SJSA1 (cell line): ENCODE data around the gene ZNF763. TPM values are rescaled to one million over a fixed set of nuclear protein-coding genes. Genes with fewer than 3 reads are reported as not detected.
"Not testable (repeated sequence)": the region's sequence is repeated elsewhere in the genome, so short reads cannot be mapped to it uniquely, and the experiment has no call there.

Source experiments
- DNase-seq, 2 experiments: peaks; one replicate each; pipeline ENCODE4 v3.0.0-alpha.2; 2015 to 2020; ENCODE audit warnings: low spot score in 2 of 2, low read depth in 1 of 2
- H3K27ac ChIP-seq: fragments of 250-450 bp; sonication (Bioruptor Pico); 2 replicates; pipeline ENCODE4 v1.5.1; 2020; ENCODE audit warnings: mild to moderate bottlenecking, moderate library complexity
- H3K27me3 ChIP-seq: fragments of 250-450 bp; sonication (Bioruptor Pico); replicated peaks from 2 replicates; pipeline ENCODE4 v1.5.1; 2020; ENCODE audit warnings: mild to moderate bottlenecking, moderate library complexity
- H3K36me3 ChIP-seq: fragments of 250-450 bp; sonication (Bioruptor Pico); 2 replicates; pipeline ENCODE4 v1.5.1; 2020; ENCODE audit warnings: mild to moderate bottlenecking
- H3K4me1 ChIP-seq: fragments of 250-450 bp; sonication (Bioruptor Pico); replicated peaks from 2 replicates; pipeline ENCODE4 v1.6.1; 2021; ENCODE audit warnings: mild to moderate bottlenecking
- H3K4me3 ChIP-seq: fragments of 250-450 bp; sonication (Bioruptor Pico); 2 replicates; pipeline ENCODE4 v1.5.1; 2020; ENCODE audit warnings: mild to moderate bottlenecking
- H3K9me3 ChIP-seq: fragments of 250-450 bp; sonication (Bioruptor Pico); replicated peaks from 2 replicates; pipeline ENCODE4 v1.5.1; 2020; ENCODE audit warnings: mild to moderate bottlenecking
- total RNA-seq: library from RNA; depleted of rRNA; stranded (reverse); fragments of >200 nt; shearing (Covaris generic); gene quantifications from 2 replicates; pipeline ENCODE4 v1.2.3, GENCODE V29; 2014; rRNA removed

Gene ZNF763
- total RNA-seq, 1 experiment from 2014 or later = 0.18 TPM

DNA sequence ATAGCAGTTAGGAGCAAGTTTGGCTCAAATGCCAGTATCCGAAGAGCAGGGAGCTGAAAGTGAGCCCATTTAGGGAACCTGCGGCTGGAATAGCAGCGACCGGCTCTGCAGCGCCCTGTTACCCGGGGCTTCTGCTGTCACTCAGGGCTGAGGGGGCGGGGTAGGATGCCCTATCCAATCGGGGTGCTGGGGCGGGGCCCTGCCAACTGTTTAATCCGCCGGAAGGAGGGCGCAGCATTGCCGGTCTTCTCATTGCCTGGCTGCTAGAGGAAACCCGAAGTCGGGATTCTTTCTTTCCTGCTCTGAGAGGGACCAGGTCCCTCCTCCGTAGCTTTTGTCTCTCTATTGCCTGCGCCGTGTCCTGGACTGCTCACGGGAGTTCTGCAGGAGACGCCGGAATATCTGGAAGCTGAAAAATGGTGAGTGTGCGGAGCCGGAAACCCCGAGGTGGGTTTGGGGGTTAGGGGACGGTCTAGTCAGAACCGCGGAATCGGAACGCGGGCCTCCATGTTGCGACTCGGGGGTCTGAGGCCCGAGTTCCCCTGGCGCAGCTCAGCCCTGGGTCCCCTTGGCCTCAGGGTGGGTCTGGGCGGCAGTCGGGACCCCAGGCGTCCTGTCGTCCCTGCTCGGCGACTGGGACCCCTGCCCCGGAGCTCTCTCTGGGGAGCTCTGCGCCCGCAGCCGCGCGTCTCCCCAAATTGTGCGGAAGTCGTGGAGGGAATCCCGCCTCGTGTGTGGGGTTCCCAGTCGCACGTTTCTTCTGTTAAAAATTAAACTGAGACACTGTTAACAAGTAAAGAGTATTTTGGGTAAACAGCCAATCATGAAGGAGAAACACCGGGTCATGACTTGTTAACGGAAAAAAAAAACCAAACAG, 22.8 kb downstream of the ZNF763 start:
- peak; percentile 60 to 83 for DNase-seq
- Histone ChIP-seq H3K4me1 (no peaks in the 10 kb centered on the region), H3K27ac (0 out of 2 replicates have a peak overlapping the region, but pooled peaks have one; percentile 7), H3K36me3 (no peaks in the 10 kb centered on the region), H3K27me3 (no peaks in the 10 kb centered on the region), H3K4me3 (peak overlapping the region; percentile 57), H3K9me3 (no peaks in the 10 kb centered on the region)

DNA sequence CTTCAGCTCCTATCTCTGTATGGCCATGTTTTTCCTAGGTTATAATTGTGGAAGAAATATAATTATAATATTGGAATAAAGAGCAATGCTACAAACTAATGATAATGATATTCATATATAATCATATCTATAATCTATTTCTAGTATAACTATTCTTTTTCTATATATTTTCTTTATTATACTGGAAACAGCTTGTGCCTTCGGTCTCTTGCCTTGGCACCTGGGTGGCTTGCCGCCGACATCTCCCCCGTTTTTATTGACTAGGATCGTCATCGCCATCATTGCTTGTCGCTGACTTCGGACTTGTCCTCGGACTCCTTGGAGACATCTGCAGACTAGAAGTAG, 24.2 kb downstream of the ZNF763 start:
- Histone ChIP-seq H3K27ac (no peak overlapping the region), H3K9me3 (0 out of 2 replicates have a peak, but pooled peaks cover 3% of the 10 kb centered on the region), H3K4me3 (no peak overlapping the region), H3K36me3 (no peaks in the 10 kb centered on the region), H3K27me3 (no peaks in the 10 kb centered on the region), H3K4me1 (no peaks in the 10 kb centered on the region)
- DNase-seq = no peak

- not testable (repeated sequence) for H3K27ac ChIP-seq, H3K36me3 ChIP-seq, H3K4me1 ChIP-seq, DNase-seq, H3K27me3 ChIP-seq, H3K4me3 ChIP-seq, H3K9me3 ChIP-seq
These were observed 27.1 kb downstream of the ZNF763 start for GRCh38 chr19:11991921-11992320.

DNA sequence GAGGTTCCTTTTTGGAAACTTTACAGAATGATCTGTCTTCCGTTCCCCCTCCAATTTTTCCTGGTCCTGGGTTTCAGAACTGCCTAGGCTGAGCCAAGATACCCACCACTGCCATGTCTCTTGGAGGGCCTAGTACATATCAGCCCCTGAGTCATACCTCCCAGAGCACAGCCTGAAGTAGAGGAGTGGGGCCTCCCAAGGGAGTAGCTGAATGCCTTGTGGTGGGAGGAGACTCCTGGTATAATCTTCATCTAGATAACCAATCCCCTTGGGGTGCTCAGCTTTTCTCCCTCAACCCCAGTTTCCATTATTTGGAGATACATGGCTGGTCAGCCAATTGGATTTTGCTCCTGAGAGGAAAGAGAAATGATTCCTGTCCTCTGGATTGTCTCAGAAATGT, 30.3 kb downstream of the ZNF763 start:
- Histone ChIP-seq H3K27ac (no peak overlapping the region), H3K4me1 (no peaks in the 10 kb centered on the region), H3K36me3 (no peaks in the 10 kb centered on the region), H3K9me3 (peaks cover 12% of the 10 kb centered on the region), H3K27me3 (no peaks in the 10 kb centered on the region), H3K4me3 (no peak overlapping the region)
- DNase-seq = no peak

GRCh38 chr19:12000152-12000981, 35.5 kb downstream of the ZNF763 start:
- Histone ChIP-seq H3K36me3 (peaks cover 2% of the 10 kb centered on the region; the same call in 1 of the 2 replicates), H3K4me3 (no peak overlapping the region), H3K27ac (no peak overlapping the region), H3K4me1 (no peaks in the 10 kb centered on the region), H3K27me3 (no peaks in the 10 kb centered on the region), H3K9me3 (peaks cover 9% of the 10 kb centered on the region)
- DNase-seq = no peak

DNA sequence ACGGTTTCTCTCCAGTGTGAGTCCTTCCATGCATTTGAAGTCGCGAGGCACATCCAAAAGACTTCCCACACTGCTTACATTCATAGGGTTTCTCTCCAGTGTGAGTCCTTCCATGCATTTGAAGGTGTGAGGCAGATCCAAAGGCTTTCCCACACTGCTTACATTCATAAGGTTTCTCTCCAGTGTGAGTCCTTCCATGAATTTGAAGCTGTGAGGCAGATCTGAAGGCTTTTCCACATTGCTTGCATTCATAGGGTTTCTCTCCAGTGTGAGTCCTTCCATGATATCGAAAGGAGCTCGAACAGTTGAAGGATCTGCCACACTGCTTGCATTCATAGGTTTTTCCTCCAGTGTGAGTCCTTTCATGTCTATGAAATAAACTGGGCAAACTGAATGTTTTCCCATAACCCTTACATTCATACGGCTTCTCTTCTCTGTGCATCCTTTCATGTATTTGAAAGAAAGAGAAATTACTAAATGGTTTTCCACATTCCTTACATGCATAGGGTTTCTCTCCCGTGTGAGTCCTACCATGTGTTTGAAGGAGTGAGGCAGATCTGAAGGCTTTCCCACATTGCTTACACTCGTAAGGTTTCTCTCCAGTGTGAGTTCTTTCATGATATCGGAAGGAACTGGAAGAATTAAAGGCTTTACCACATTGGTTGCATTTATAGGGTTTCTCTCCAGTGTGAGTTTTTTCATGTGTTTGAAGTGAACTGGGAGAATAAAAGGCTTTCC, 50.3 kb downstream of the ZNF763 start:
- Histone ChIP-seq H3K4me1 (no peaks in the 10 kb centered on the region), H3K27ac (no peak overlapping the region), H3K9me3 (peaks cover 34% of the 10 kb centered on the region), H3K36me3 (peaks cover 21% of the 10 kb centered on the region), H3K4me3 (no peak overlapping the region), H3K27me3 (no peaks in the 10 kb centered on the region)
- no peak for DNase-seq

DNA sequence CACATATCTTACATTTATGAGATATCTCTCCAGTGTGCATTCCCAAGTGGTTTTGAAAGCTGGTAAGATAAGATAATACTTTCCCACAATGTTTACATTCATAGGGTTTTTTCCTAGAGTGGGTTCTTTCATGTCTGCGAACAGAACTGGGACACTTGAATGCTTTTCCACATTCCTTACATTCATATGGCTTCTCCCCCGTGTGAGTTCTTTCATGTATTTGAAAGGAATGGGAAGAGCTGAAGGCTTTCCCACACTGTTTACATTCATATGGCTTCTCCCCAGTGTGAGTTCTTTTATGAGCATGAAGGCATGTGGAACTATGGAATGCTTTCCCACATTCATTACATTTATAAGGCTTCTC, 50.9 kb downstream of the ZNF763 start:
- no peaks in the 10 kb centered on the region for H3K27me3 ChIP-seq

More for the DNA sequence above, 50.9 kb downstream of the ZNF763 start:
- H3K4me1 ChIP-seq = no peaks in the 10 kb centered on the region
- H3K9me3 ChIP-seq = peaks cover 34% of the 10 kb centered on the region
- DNase-seq = no peak
- no peak overlapping the region for H3K4me3 ChIP-seq
- no peak overlapping the region for H3K27ac ChIP-seq
- peaks cover 21% of the 10 kb centered on the region for H3K36me3 ChIP-seq

Other genes starting within 250 kb of the ZNF763 start
- 3.3 and 7.4 TPM in 2 replicates for gene ZNF823, start 226.1 kb upstream of the ZNF763 start, total RNA-seq
- 3.8 and 7.8 TPM in 2 replicates for gene ZNF441, start 198.0 kb upstream of the ZNF763 start, total RNA-seq
- gene ZNF491, start 166.5 kb upstream of the ZNF763 start, total RNA-seq = 0.39 TPM in 1 of 2 replicates, not detected in the other
- 6.1 and 7.8 TPM in 2 replicates for gene ZNF440, start 150.8 kb upstream of the ZNF763 start, total RNA-seq
- 0.06 and 1.5 TPM in 2 replicates for gene ZNF439, start 116.3 kb upstream of the ZNF763 start, total RNA-seq
- gene ZNF69, start 77.3 kb upstream of the ZNF763 start, total RNA-seq = 2.6 and 3.4 TPM in 2 replicates
- 8.3 and 10.7 TPM in 2 replicates for gene ZNF700, start 39.9 kb upstream of the ZNF763 start, total RNA-seq
- gene ZNF433, start 70.6 kb downstream of the ZNF763 start, total RNA-seq = 0.50 and 1.4 TPM in 2 replicates
- 0.08 TPM in 1 of 2 replicates, not detected in the other for gene ZNF878, start 87.9 kb downstream of the ZNF763 start, total RNA-seq
- 0.13 and 0.82 TPM in 2 replicates for gene ZNF844, start 99.7 kb downstream of the ZNF763 start, total RNA-seq
- 0.53 and 5.4 TPM in 2 replicates for gene ZNF20, start 175.3 kb downstream of the ZNF763 start, total RNA-seq
- 2.6 and 8.4 TPM in 2 replicates for gene ZNF625, start 191.7 kb downstream of the ZNF763 start, total RNA-seq
- 3.8 and 7.2 TPM in 2 replicates for gene ZNF136, start 198.1 kb downstream of the ZNF763 start, total RNA-seq